HG03095 (cell line): Measurements from ENCODE around the gene BCL7B.
"Not testable (repeated sequence)": the region's sequence is repeated elsewhere in the genome, so short reads cannot be mapped to it uniquely, and the experiment has no call there.

ENCODE experiments used
- ATAC-seq: cut with Tn5 transposase; IDR thresholded peaks from one replicate; pipeline ENCODE4 v1.9.1; 2021; ENCODE audit warnings: moderate library complexity; ENCODE audit not compliant: unreplicated experiment

The BCL7B gene

DNA sequence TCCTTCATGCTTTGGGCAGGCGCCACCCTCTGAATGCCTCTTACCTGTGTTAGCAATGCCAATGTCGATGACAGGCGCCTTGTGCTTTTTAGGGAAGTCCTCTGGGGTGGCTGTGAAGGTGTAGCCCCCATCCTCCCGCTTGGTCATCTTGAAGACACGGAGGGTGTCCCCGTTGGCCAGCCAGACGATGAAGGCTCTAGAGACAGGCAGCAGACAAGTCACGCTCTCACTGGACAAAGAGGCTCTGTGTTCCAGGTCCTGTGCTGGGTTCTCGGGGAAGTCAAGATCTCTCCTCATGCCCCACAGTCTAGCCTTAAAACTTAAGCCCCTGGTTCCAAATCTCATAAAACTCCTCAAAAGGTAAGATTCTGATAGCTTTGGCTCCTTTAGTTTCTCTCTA lies 15.8 kb upstream of the BCL7B start:
- no peak for ATAC-seq

DNA sequence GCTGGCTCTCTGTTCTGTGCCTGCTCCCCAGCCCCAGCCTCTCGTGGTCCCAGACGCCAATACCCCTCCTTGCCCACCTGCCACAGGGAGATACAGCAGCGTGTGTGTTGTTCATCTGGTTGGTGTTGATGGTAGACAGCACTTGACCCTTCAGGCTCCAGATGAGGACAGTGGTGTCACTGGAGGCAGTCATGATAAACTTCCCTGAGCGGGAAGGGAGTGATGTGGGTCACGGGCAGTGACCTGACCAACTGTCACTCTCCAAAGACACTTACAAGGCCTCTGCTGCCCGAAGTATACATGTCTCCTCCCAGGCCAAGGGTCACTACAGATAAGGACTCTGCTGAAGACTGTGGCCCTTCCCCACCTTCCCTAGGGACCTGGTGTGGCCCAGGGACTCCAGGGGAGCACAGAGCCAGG lies 15.3 kb upstream of the BCL7B start:
- ATAC-seq: no peak

DNA sequence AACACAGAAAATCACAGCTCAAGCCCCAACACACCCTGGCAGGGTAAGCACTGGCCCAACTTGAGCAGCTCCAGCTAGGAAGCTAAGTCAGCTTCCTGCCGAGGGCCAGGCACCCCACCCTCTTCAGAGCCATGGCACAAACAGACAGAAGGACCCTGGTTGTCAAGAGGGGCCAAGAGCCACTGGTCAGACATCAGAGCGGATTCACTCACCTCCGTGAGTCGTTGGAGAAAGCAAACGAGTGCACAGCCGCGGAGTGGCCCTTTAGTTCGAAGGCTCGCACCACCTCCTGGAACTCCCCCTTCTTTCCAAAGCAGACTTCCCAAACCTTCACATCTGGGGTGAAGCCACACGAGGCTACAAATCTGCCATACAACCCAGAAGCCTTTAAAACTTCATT lies 13.5 kb upstream of the BCL7B start:
- no peak for ATAC-seq

DNA sequence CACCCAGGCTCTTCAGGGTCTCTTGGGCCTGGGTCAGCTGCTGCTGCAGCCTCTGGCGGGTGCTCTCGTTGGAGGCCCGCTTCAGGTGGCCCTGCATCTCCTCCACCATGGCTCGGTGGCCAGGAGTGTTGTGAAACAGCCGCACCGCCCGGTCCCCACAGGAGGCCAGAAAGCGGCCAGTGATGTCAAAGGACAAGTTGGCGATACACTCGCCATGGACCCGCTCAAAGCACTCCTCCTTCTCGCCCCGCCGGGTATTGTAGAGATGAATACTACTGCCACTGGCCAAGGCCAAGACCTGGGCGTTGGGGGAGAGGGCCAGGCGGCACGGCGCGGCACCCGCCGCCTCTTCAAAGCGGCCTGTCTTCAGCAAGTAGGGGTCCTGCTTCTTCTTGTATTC lies 13.0 kb upstream of the BCL7B start:
- no peak for ATAC-seq

DNA sequence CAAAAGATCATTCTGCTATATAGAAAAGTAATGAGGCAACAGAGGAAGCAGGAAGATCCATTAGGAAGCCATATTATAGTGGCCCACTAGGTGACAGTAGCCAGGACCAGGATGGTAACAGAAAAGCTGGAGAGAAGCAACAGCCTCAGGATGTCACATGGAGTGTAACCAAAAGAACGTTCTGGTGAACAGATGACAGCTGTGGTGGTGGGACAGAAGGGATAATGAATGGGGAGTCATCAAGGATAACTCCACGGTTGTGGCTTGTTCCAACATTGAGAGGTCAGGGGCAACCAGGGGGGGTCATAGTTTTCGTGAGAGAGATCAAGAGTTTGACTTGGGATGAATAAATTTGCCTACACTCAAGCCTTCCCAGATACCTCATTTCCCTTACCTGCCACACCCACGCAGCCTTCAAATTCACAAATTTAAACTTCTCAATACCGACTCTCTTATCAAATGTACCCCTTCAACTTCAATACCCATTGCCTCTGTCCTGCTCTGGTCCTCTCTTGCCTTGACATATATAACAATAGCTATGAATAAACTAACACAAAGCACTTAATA lies 11.6 kb upstream of the BCL7B start:
- no peak for ATAC-seq

DNA sequence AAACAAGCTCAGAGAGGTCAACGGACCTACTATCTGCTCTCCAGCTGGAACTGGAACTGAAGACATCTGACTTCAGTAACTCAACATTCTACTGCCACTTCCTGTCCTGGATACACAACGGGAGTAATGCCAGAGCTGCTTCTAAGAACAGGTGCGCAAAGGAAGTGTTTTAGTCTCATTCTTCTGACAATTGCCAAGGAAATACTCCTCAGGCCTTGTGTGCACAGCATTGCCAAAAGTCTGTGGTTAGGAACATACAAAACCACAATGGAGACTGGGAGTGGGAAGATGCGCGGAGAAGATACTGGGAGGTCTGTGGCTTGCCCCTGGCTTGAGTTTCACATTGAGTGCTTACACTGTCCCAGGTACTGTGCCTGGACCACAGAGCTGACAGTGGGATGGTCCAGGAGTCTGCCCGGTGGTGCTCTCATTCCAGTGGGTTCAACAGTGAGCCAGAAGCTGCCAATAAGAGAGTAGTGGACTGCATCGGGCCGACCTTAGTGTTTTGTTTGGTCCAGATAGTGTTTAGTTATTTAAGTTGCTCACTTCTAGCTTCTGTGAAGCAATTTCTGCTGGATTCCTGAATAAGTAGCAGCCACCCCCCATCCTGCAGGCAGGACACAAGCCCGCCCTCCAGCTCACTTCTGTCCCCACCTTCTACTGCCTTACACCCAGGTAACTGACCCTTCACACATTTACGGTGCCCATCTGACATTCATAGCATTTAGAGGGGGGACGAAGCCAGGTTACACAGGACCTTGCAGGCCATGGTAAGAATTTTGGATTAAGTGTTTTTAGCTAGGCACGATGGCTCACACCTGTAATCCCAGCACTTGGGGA lies 10.6 kb upstream of the BCL7B start:
- ATAC-seq: no peak

DNA sequence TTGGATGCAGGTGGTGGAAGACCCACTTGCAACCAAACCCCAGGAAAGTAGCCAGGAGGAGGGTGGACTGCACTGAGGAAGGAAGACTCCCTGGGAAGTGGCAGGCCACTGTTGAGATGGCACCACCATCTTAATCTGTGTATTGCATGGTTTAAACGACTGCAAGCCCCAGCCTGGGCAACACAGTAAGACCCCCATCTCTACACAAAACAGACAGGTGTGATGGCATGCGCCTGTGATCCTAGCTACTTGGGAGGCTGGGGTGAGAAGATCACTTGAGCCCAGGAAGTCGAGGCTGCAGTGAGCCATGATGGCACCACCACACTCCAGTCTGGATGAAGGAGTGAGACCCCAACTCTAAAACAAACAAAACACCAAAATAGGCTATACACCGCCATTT lies 9.7 kb upstream of the BCL7B start:
- ATAC-seq: no peak

DNA sequence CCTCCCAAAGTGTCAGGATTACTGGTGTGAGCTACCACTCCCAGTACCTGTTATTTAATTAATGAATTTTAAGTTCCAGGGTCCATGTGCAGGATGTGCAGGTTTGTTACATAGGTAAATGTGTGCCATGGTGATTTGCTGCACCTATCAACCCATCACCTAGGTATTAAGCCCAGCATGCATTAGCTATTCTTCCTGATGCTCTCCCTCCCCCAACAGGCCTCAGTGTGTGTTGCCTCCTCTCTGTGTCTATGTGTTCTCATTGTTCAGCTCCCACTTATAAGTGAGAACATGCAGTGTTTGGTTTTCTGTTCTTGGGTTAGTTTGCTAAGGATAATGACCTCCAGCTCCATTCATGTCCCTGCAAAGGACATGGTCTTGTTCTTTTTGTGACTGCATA lies 8.9 kb upstream of the BCL7B start:
- ATAC-seq: not testable (repeated sequence)

DNA sequence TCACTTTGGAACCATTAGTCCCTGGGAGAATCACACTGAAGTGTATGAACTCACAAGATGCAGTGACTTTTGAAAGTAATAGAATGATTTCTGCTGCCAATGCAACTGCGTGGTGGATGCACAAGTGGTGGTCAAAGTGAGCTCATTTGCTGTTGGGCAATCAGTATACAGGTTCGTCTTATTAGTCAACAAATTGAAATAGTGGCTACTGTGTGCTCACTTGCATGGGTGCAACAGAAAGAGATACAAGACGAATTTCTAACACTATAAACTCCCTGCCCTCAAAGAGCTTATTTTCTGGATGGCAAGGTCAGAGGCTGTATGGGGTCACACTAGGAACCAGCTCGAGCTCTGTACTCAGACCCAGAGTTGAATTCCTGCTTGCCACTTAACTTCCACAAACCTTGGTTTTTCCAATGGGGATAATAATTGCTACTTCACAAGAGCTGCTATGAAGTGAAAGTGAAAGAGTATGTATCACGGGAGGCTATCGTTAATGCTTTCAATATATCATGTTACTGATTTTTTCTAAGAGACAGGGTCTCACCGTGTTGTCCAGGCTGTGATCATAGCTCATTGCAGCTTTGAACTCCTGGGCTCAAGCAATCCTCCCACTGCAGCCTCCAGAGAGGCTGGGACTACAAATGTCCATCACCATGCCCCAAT lies 8.3 kb upstream of the BCL7B start:
- no peak for ATAC-seq

DNA sequence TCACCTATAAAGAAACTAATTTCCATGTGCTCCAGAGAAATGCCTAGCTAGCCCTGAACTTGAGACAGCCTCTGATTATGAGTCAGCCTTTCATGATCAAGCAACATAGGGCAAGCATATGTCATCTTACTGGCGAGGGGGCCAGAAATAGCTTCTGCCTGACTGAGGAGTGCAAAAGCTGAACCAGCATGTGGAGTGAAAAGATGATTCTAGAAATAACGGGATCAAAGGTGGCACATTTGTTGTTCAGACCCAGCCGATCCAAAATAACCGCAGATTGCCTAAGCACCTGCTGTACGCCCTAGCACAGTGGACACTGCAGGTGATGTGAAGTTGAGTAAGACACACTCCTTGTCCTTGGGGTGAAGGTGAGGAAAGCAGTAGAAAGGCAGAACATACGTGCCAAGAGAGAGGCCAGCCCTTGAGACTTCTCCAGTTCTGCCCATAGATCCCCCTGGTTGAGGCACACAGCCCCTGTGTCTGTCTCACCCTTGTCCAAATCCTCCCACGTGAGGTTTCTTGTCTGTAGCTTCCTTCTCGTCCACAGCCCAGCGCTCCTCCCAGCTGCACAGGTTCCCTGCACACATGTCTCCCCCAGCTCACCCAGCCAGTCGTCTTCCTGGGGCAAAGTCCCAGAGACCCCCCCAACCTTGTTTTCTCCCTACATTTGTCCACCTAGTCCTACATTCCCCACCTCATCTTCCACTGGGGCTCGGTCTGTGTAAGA lies 2.8 kb upstream of the BCL7B start:
- ATAC-seq: no peak

DNA sequence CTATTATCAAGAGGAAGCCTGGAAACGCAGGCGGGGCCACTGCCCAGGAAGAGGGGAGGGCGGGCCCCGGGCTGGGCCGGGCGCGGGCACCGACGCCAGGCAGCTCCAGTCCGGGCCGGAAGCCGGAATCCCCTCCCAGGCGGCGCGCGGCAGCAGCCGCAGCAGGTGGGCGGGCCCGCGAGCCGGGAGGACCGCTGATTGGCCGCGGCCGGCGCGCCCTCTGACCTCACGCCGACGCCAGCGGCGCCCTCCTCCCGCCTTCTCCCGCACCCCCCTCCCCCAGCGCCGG lies 438 bp downstream of the BCL7B start:
- ATAC-seq: peak; percentile 86

DNA sequence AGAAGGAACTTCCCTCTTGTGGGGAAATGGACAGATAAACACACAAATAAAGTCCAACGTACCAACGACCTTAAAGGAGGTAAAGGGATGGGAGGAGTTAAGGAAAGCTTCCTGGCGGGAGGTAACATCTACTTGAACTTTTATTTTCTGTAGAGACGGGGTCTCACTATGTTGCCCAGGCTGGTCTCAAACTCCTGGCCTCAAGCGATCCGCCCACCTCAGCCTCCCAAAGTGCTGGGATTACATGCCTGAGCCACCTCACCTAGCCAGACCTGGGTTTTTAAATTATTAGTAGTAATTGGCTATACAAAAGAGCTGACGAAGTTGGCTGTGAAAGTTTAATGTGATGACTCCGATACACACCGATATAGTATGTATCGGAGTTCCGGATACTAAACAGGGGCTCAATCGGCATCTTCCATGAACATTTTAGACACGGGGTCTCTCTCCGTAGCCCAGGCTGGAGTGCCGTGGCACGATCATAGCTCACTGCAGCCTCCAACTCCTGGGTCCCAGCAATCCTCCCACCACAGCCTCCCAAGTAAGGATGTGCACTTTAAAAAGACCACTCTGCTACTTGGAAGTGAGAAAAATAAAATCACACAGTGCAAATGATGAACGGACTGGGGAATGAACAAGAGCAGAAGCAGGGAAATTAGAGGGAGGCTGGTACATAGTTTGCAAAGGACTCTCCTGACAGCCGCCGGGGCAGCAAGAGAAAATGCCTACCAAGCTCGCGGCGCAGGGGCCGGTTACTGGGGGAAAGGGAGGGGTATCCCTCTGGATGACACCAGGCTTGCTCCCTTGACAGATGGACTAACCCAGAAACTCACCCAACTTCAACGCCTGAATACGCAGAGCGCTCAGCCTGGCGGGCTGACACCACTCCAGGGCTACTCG lies 1.0 kb downstream of the BCL7B start:
- no peak for ATAC-seq

DNA sequence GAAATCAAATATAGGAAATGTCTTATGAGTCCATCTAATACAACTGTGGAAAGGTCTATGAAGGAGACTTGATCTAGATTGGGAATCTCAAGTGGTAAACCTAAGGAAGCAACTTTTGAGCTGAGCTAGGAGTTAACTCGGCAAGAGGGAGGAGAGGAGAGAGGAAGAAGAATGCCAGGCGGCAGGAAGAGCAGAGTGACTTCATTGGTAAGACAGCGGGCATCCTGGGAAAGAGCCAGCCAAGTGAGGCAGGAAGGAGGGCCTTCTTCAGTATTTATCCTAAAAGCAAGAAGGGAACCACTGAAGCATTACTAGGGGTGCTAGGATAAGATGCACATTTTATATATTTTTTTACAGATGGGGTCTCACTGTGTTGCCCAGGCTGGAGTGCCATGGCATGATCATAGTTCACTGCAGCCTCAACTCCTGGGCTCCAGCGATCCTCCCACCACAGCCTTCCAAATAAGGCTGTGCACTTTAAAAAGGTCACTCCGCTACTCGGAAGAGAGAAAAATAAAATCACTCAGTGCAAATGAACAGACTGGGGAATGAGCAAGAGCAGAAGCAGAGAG lies 2.0 kb downstream of the BCL7B start:
- no peak for ATAC-seq

DNA sequence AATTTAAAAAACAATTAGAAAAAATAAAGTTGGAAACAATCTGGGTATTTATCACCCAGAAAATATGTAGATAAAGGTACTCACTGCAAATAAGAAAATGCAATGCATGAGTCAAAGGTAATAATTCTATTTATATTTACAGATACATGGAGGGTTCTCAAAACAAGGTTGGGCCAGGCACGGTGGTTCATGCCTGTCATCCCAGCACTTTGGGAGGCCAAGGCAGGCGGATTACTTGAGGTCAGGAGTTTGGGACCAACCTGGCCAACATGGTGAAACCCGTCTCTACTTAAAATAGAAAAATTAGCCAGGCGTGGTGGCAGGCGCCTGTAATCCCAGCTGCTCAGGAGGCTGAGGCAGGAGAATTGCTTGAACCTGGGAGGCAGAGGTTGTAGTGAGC lies 7.4 kb downstream of the BCL7B start:
- not testable (repeated sequence) for ATAC-seq

DNA sequence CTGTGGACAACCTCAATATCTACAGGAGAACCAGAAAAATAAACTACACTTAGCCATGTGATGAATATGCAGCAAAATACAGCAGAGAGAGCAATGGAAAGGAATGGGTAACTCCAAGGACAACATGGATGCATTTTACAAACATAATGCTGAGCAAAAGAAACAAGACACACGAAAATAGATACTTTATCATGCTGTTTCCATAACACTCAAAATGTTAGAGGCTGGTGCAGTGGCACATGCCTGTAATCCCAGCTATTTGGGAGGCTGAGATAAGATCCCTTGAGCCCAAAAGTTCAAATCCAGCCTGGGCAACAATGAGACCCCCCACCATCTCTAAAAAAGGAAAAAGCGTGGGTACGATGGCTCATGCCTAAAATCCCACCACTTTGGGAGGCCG lies 8.3 kb downstream of the BCL7B start:
- no peak for ATAC-seq

DNA sequence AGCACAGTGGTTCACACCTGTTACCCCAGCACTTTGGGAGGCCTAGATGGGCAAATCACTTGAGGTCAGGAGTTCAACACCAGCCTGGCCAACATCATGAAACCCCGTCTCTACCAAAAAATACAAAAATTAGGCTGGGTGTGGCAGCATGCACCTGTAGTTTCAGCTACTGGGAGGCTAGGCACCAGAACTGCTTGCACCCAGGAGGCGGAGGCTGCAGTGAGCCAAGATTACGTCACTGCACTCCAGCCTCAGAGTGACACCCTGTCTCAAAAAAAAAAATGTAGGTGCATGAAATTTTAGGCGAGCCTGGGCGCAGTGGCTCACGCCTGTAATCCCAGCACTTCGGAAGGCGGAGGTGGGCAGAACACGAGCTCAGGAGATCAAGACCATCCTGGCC lies 9.6 kb downstream of the BCL7B start:
- ATAC-seq: no peak

DNA sequence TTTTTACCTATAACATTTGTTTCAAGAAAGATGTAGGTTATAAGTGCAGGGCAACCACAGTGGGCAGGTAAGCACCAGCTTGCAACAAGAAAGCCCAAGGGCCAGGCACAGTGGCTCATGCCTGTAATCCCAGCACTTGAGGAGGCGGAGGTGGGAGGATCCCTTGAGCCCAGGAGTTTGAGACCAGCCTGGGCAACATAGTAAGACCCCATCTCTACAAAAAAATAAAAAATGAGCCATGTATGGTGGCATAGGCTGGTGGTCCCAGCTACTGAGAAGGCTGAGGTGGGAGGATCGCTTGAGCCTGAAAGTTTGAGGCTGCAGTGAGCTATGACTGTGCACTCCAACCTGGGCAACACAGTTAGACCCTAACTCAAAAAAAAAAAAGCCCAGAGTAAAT lies 12.8 kb downstream of the BCL7B start:
- no peak for ATAC-seq

DNA sequence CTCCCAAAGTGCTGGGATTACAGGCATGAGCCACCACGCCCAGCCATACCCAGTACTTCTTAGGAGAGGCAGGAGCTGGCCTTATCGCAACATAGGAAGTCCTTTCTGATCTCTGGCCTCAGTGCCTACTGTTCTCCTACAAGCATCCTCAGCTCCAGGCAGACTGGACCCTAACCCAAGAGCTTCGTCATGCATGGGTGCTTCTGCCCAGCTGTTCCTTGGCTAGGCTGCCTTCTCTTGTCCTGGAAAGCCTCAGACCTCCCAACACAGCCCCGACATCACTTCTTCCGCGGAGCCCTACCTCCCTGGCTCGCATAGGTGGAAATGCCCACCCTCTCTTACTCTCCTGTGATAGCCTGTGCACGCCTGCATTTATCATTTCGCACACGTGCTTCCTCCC lies 15.8 kb downstream of the BCL7B start:
- no peak for ATAC-seq

DNA sequence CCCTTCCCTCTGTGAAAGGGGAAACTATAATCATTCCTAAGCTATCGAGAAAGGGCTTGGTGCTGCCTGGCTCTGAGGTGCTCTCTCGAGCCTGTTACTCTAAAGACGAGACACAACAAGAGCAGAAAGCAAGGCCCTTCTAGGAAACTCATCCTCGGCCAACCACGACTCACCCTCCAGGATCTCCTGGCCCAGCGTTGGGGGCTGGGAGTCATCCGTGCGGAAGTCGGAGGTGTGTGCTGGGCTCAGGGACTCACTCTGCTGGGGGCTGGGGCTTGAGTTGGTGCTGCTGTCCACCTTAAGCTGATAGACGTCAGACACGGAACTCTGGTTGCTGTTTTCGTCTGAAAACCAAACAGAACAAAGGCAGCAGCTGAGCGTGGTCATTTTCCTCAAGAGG lies 17.8 kb downstream of the BCL7B start:
- ATAC-seq: no peak

DNA sequence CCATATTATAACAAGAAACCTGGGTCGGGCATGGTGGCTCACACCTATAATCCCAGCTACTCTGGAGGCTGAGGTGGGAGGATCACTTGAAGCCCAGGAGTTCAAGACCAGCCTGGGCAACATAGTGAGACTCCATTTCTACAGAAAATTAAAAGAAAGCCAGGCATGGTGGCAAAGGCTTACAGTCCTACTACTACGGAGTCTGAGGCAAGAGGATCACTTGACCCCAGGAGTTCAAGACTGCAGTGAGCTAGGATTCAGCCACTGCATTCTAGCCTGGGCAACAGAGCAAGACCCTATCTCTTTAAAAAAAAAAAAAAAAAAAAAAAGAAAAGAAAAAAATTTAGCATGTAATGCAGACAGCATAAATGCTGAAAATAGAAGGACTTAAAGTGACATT lies 19.0 kb downstream of the BCL7B start:
- ATAC-seq: not testable (repeated sequence)
